Neural cell (in vitro differentiated cells): ENCODE results near the gene MRPL21. TPM values are rescaled to one million over a fixed set of nuclear protein-coding genes. Genes with fewer than 3 reads are reported as not detected.

Source experiments
- H2AFZ ChIP-seq: fragments of 200-600, 300-800 bp; sonication (generic), shearing (Covaris generic); 2 replicates; pipeline ENCODE4 v1.6.0; 2014; ENCODE audit warnings: low read depth, mild to moderate bottlenecking, antibody characterized with exemption, low read length, moderate library complexity
- H3F3A ChIP-seq: fragments of 200-600 bp; shearing (Covaris generic); 2 replicates; pipeline ENCODE4 v1.6.1; 2016; ENCODE audit warnings: mild to moderate bottlenecking, moderate library complexity, mixed read lengths, antibody characterized with exemption, low read length; ENCODE audit not compliant: insufficient read depth, poor library complexity, severe bottlenecking
- H3K27ac ChIP-seq: fragments of 200-600, 300-800 bp; sonication (generic), shearing (Covaris generic); 2 replicates; pipeline ENCODE4 v1.5.1; 2014; ENCODE audit warnings: mild to moderate bottlenecking, low read length, moderate library complexity
- H3K27me3 ChIP-seq: fragments of 300-800, 200-600 bp; sonication (generic), shearing (Covaris generic); 2 replicates; pipeline ENCODE4 v1.6.0; 2014; ENCODE audit warnings: mild to moderate bottlenecking, low read depth, low read length, moderate library complexity; ENCODE audit not compliant: insufficient read depth
- H3K36me3 ChIP-seq: fragments of 300-800, 200-600 bp; sonication (generic), shearing (Covaris generic); 2 replicates; pipeline ENCODE4 v1.5.1; 2014; ENCODE audit warnings: mild to moderate bottlenecking, antibody characterized with exemption, low read length, moderate library complexity; ENCODE audit not compliant: insufficient read depth
- H3K4me2 ChIP-seq: fragments of 300-800, 200-600 bp; sonication (generic), shearing (Covaris generic); 2 replicates; pipeline ENCODE4 v1.6.0; 2014; ENCODE audit warnings: mild to moderate bottlenecking, low read length
- H3K4me3 ChIP-seq: fragments of 300-800, 200-600 bp; sonication (generic), shearing (Covaris generic); 2 replicates; pipeline ENCODE4 v1.5.1; 2014; ENCODE audit warnings: mild to moderate bottlenecking, low read length, moderate library complexity
- H3K79me2 ChIP-seq: fragments of 200-600 bp; shearing (Covaris generic); replicated peaks from 2 replicates; pipeline ENCODE4 v1.6.0; 2014; ENCODE audit warnings: mild to moderate bottlenecking, low read length, moderate library complexity; ENCODE audit not compliant: insufficient read depth
- H3K9ac ChIP-seq: fragments of 300-800, 200-600 bp; sonication (generic), shearing (Covaris generic); 2 replicates; pipeline ENCODE4 v1.6.1; 2016; ENCODE audit warnings: mild to moderate bottlenecking, low read length, mixed read lengths
- H3K9me2 ChIP-seq: fragments of 200-600 bp; shearing (Covaris generic); 2 replicates; pipeline ENCODE4 v1.6.1; 2016; ENCODE audit warnings: mild to moderate bottlenecking, low read length, mixed read lengths; ENCODE audit not compliant: insufficient read depth
- H3K9me3 ChIP-seq: fragments of 200-600, 300-800 bp; sonication (generic), shearing (Covaris generic); 2 replicates; pipeline ENCODE4 v1.6.1; 2016; ENCODE audit warnings: mild to moderate bottlenecking, mixed run types, low read length, moderate library complexity, mixed read lengths
- H4K20me1 ChIP-seq: fragments of 200-600 bp; shearing (Covaris generic); 2 replicates; pipeline ENCODE4 v1.6.1; 2016; ENCODE audit warnings: mild to moderate bottlenecking, mixed run types; ENCODE audit not compliant: insufficient read depth
- EP300 ChIP-seq: fragments of 450-650 bp; conservative IDR thresholded peaks from 2 replicates; pipeline ENCODE4 v1.6.1; 2014; ENCODE audit warnings: antibody characterized with exemption, mild to moderate bottlenecking, moderate library complexity; ENCODE audit not compliant: poor library complexity, severe bottlenecking
- EZH2 ChIP-seq: fragments of 200-600, 300-800 bp; shearing (Covaris generic), sonication (generic); IDR thresholded peaks from 2 replicates; pipeline ENCODE4 v1.6.1; 2014; ENCODE audit warnings: antibody characterized with exemption, low read length, borderline replicate concordance, mild to moderate bottlenecking; ENCODE audit not compliant: insufficient read depth, poor library complexity, severe bottlenecking
- MXI1 ChIP-seq: fragments of 450-650 bp; conservative IDR thresholded peaks from 2 replicates; pipeline ENCODE4 v1.6.1; 2014; ENCODE audit warnings: antibody characterized with exemption, mild to moderate bottlenecking; ENCODE audit not compliant: poor library complexity, severe bottlenecking
- POLR2AphosphoS5 ChIP-seq: IDR thresholded peaks from 2 replicates; pipeline ENCODE4 v1.6.1; 2012
- RAD21 ChIP-seq: fragments of 450-650 bp; conservative IDR thresholded peaks from 2 replicates; pipeline ENCODE4 v1.6.1; 2014; ENCODE audit warnings: antibody characterized with exemption, mild to moderate bottlenecking, moderate library complexity
- SMC3 ChIP-seq: fragments of 450-650 bp; conservative IDR thresholded peaks from 2 replicates; pipeline ENCODE4 v1.6.1; 2014; ENCODE audit warnings: antibody characterized with exemption, mild to moderate bottlenecking, moderate library complexity; ENCODE audit not compliant: poor library complexity
- TAF1 ChIP-seq: IDR thresholded peaks from 2 replicates; pipeline ENCODE4 v1.6.1; 2012; ENCODE audit warnings: low read depth
- polyA plus RNA-seq: library from polyadenylated mRNA; depleted of rRNA; stranded (reverse); fragments of >200 nt; gene quantifications from 2 replicates; pipeline ENCODE4 v1.2.3, GENCODE V29; 2014
- TF ChIP-seq, protein P1 (sequence below): fragments of 450-650 bp; IDR thresholded peaks from 2 replicates; pipeline ENCODE4 v1.5.1; 2014; ENCODE audit warnings: antibody characterized with exemption, mild to moderate bottlenecking, moderate library complexity; ENCODE audit not compliant: poor library complexity, severe bottlenecking
- TF ChIP-seq, protein P2 (sequence below): IDR thresholded peaks from 2 replicates; pipeline ENCODE4 v1.6.1; 2012; ENCODE audit warnings: borderline replicate concordance

The MRPL21 gene
- polyA plus RNA-seq, 1 donor from 2014 or later: 139 TPM

DNA sequence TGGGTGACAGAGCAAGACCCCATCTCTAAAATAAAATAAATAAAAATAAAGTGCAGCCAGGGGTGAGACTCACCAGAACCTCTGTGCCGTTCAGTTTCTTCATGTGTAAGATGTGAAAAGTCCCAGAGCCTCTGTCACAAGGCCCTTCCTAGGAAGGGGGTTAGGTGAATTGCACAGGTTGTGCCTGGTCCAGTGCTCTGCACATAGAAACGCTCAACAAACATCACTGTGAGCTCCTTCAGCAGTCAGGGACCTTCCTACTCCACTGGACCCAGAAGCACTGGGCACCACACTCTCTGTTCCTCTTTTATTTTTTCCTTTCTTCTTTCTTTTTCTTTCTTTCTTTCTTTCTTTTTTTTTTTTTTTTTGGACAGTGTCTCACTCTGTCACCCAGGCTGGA is 22.3 kb downstream of the MRPL21 start:
- no peak overlapping the region for H3K9ac ChIP-seq
- H3K27me3 ChIP-seq: no peaks in the 10 kb centered on the region
- H3K36me3 ChIP-seq: no peaks in the 10 kb centered on the region
- H3K4me3 ChIP-seq: no peak overlapping the region
- TF ChIP-seq MXI1: no peak
- no peak for TF ChIP-seq SMC3
- no peak for TF ChIP-seq EZH2
- TF ChIP-seq RAD21: no peak
- TF ChIP-seq, protein P1, sequence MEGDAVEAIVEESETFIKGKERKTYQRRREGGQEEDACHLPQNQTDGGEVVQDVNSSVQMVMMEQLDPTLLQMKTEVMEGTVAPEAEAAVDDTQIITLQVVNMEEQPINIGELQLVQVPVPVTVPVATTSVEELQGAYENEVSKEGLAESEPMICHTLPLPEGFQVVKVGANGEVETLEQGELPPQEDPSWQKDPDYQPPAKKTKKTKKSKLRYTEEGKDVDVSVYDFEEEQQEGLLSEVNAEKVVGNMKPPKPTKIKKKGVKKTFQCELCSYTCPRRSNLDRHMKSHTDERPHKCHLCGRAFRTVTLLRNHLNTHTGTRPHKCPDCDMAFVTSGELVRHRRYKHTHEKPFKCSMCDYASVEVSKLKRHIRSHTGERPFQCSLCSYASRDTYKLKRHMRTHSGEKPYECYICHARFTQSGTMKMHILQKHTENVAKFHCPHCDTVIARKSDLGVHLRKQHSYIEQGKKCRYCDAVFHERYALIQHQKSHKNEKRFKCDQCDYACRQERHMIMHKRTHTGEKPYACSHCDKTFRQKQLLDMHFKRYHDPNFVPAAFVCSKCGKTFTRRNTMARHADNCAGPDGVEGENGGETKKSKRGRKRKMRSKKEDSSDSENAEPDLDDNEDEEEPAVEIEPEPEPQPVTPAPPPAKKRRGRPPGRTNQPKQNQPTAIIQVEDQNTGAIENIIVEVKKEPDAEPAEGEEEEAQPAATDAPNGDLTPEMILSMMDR: no peak
- TF ChIP-seq, protein P2, sequence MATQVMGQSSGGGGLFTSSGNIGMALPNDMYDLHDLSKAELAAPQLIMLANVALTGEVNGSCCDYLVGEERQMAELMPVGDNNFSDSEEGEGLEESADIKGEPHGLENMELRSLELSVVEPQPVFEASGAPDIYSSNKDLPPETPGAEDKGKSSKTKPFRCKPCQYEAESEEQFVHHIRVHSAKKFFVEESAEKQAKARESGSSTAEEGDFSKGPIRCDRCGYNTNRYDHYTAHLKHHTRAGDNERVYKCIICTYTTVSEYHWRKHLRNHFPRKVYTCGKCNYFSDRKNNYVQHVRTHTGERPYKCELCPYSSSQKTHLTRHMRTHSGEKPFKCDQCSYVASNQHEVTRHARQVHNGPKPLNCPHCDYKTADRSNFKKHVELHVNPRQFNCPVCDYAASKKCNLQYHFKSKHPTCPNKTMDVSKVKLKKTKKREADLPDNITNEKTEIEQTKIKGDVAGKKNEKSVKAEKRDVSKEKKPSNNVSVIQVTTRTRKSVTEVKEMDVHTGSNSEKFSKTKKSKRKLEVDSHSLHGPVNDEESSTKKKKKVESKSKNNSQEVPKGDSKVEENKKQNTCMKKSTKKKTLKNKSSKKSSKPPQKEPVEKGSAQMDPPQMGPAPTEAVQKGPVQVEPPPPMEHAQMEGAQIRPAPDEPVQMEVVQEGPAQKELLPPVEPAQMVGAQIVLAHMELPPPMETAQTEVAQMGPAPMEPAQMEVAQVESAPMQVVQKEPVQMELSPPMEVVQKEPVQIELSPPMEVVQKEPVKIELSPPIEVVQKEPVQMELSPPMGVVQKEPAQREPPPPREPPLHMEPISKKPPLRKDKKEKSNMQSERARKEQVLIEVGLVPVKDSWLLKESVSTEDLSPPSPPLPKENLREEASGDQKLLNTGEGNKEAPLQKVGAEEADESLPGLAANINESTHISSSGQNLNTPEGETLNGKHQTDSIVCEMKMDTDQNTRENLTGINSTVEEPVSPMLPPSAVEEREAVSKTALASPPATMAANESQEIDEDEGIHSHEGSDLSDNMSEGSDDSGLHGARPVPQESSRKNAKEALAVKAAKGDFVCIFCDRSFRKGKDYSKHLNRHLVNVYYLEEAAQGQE: no peak
- no peak for TF ChIP-seq POLR2AphosphoS5
- TF ChIP-seq TAF1: no peak
- H3K9me2 ChIP-seq: no peaks in the 10 kb centered on the region
- no peak overlapping the region for H3K27ac ChIP-seq
- H2AFZ ChIP-seq: no peak overlapping the region
- H3K9me3 ChIP-seq: no peaks in the 10 kb centered on the region
- no peaks in the 10 kb centered on the region for H3K79me2 ChIP-seq
- no peaks in the 10 kb centered on the region for H4K20me1 ChIP-seq
- no peak overlapping the region for H3K4me2 ChIP-seq
- no peaks in the 10 kb centered on the region for H3F3A ChIP-seq

DNA sequence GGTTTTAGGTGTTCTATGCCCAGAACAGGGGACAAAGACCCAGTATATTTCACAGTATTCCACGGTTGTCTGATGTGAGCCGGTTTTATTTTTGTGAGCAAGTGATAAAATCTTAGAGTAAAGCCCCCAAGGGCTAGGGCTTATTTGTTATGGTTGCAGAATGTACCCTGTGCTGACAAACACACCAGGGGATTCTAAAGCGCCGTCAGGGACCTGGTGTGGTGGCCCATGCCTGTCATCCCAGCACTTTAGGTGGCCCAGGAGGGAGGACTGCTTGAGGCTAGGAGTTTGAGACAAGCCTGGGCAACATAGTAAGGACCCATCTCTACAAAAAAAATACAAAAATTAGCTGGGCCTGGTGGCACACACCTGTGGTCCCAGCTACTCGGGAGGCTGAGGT is 22.8 kb downstream of the MRPL21 start:
- Histone ChIP-seq H3K9me2 (no peaks in the 10 kb centered on the region), H3K79me2 (no peaks in the 10 kb centered on the region), H2AFZ (no peak overlapping the region), H3K27me3 (no peaks in the 10 kb centered on the region), H3K4me3 (no peak overlapping the region), H3K9ac (no peak overlapping the region), H3F3A (no peaks in the 10 kb centered on the region), H4K20me1 (no peaks in the 10 kb centered on the region), H3K9me3 (no peaks in the 10 kb centered on the region), H3K36me3 (no peaks in the 10 kb centered on the region), H3K4me2 (no peak overlapping the region), H3K27ac (no peak overlapping the region)
- TF ChIP-seq POLR2AphosphoS5: no peak
- no peak for TF ChIP-seq EP300
- TF ChIP-seq EZH2: no peak
- no peak for TF ChIP-seq SMC3

DNA sequence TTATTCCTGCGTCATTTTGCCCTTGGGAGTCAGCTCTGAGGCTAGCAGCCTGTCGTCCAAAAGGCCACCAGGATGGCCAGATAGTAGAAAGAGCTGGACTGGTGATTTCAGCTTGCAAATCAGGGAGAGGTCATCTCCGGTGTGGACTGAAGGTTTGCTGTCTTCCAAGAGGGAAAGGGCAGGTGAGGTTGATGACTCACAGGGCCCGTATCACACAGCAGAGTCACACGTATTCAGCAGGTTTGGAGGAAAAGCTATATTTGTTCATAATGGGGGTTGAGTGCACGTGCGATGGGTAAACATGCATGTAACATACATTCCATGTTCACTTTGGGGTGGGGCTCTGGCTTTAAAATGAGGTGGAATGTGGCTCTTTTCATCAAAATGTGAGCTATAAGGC is 25.6 kb downstream of the MRPL21 start:
- H4K20me1 ChIP-seq: no peaks in the 10 kb centered on the region

More for the DNA sequence above, 25.6 kb downstream of the MRPL21 start:
- Histone ChIP-seq H3K27ac (no peak overlapping the region), H3K9me2 (no peaks in the 10 kb centered on the region), H3K4me3 (no peak overlapping the region), H3K36me3 (no peaks in the 10 kb centered on the region), H3K9ac (no peak overlapping the region), H3K4me2 (no peak overlapping the region), H3K27me3 (no peaks in the 10 kb centered on the region), H3K9me3 (no peaks in the 10 kb centered on the region), H3F3A (no peaks in the 10 kb centered on the region), H3K79me2 (no peaks in the 10 kb centered on the region), H2AFZ (no peak overlapping the region)
- TF ChIP-seq EZH2: no peak
- TF ChIP-seq POLR2AphosphoS5: no peak
- TF ChIP-seq EP300: no peak
- TF ChIP-seq, protein P2: no peak
- TF ChIP-seq, protein P1: no peak
- TF ChIP-seq RAD21: no peak
- no peak for TF ChIP-seq MXI1
